ENCODE data around the gene LRP1B. TPM values are rescaled to one million over a fixed set of nuclear protein-coding genes. Genes with fewer than 3 reads are reported as not detected.

The LRP1B gene
- total and polyA plus RNA-seq, 2 donors (not counting 1 experiment from before 2014, with no cell fraction given), result under 0.01 to 0.01 TPM

DNA sequence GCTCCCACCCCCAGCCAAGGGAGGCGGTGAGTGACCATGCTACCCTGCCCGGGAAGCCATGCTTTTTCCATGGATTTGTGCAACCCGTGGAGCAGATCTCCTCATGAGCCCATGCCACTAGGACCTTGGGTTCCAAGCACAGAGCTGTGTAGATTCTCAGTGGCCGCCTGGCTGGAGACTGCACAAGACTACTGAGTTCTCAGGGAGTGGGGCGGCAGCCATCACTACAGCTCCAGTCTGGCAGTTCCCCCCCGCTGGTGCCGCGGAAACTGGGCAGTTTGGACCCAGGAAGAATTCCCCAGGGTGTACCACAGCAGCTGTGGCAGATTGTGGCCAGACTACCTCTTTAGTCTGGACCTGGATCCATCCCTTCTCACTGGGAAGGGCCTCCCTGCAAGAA lies 470.6 kb downstream of the LRP1B start:
- Histone ChIP-seq H3K9me3 (ENCODE audit: control insufficient read depth, insufficient read depth, low read depth, low read length) (no peaks in the 10 kb centered on the region), H4K20me1 (ENCODE audit: control insufficient read depth, extremely low read depth, insufficient read depth, low read length) (no peaks in the 10 kb centered on the region), H3K4me1 (ENCODE audit: control insufficient read depth, extremely low read depth, insufficient read depth, low read length) (no peaks in the 10 kb centered on the region), H2AFZ (ENCODE audit: low read length) (no peak overlapping the region), H3K79me2 (ENCODE audit: control insufficient read depth, insufficient read depth, low read length) (no peaks in the 10 kb centered on the region), H3K27me3 (ENCODE audit: control insufficient read depth, insufficient read depth, low read length) (no peaks in the 10 kb centered on the region), H3K27ac (ENCODE audit: insufficient read depth, low read length) (no peak overlapping the region), H3K4me3 (replicated peaks in 1 of 4; ENCODE audit: control extremely low read depth in 1 of 4, insufficient read depth in 1 of 4, low read depth in 3 of 4, low read length in 4 of 4) (no peak overlapping the region), H3K36me3 (ENCODE audit: control insufficient read depth, insufficient read depth, low read length) (no peaks in the 10 kb centered on the region), H3K4me2 (ENCODE audit: extremely low read depth, insufficient read depth, low read length) (no peak overlapping the region), H3K9ac (ENCODE audit: insufficient read depth, low read length) (no peak overlapping the region)
- DNase-seq (ENCODE audit: low read depth in 2 of 2), result no peak
- TF ChIP-seq CTCF (conservative IDR thresholded peaks at IDR 0.05 in 1 of 2, IDR thresholded peaks at IDR 0.05 in 1 of 2; ENCODE audit: low read depth in 1 of 2, low read length in 2 of 2) (no peak), EZH2 (IDR thresholded peaks at IDR 0.05; ENCODE audit: low read length, missing control alignments) (no peak)

- no peaks in the 10 kb centered on the region for H3K79me2 ChIP-seq (ENCODE audit: control insufficient read depth, insufficient read depth, low read length)
- no peak for DNase-seq (ENCODE audit: low read depth in 2 of 2)
These were observed 476.5 kb downstream of the LRP1B start for GRCh38 chr2:141654311-141654710.

DNA sequence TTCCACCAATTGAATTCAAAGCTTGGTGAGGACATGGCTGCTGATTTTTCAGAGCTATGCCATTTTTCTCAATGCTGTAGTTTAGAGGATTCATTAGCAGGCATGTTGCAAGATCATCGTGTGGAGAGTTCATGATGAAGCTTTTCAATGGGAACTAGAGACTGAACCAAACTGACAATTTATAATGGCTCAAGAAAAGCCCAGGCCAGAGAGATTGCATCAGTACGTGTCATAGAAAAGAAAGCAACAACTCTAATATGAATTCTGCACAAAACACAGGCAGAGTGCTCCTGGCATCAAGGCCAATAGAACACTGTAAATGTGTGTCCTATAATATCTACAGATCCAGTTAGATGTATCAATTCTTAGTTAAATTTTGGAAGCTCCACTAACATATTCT lies 477.6 kb downstream of the LRP1B start:
- no peak overlapping the region for H3K4me2 ChIP-seq (ENCODE audit: extremely low read depth, insufficient read depth, low read length)
- no peaks in the 10 kb centered on the region for H3K36me3 ChIP-seq (ENCODE audit: control insufficient read depth, insufficient read depth, low read length)
- H3K9ac ChIP-seq (ENCODE audit: insufficient read depth, low read length), result no peak overlapping the region
- H3K4me3 ChIP-seq (replicated peaks in 1 of 4; ENCODE audit: control extremely low read depth in 1 of 4, insufficient read depth in 1 of 4, low read depth in 3 of 4, low read length in 4 of 4), result no peak overlapping the region
- no peaks in the 10 kb centered on the region for H3K79me2 ChIP-seq (ENCODE audit: control insufficient read depth, insufficient read depth, low read length)
- no peaks in the 10 kb centered on the region for H4K20me1 ChIP-seq (ENCODE audit: control insufficient read depth, extremely low read depth, insufficient read depth, low read length)
- TF ChIP-seq CTCF (conservative IDR thresholded peaks at IDR 0.05 in 1 of 2, IDR thresholded peaks at IDR 0.05 in 1 of 2; ENCODE audit: low read depth in 1 of 2, low read length in 2 of 2) (no peak), EZH2 (IDR thresholded peaks at IDR 0.05; ENCODE audit: low read length, missing control alignments) (no peak)
- DNase-seq (ENCODE audit: low read depth in 2 of 2), result no peak
- H3K4me1 ChIP-seq (ENCODE audit: control insufficient read depth, extremely low read depth, insufficient read depth, low read length), result no peaks in the 10 kb centered on the region
- H2AFZ ChIP-seq (ENCODE audit: low read length), result no peak overlapping the region
- H3K9me3 ChIP-seq (ENCODE audit: control insufficient read depth, insufficient read depth, low read depth, low read length), result no peaks in the 10 kb centered on the region
- H3K27me3 ChIP-seq (ENCODE audit: control insufficient read depth, insufficient read depth, low read length), result no peaks in the 10 kb centered on the region
- no peak overlapping the region for H3K27ac ChIP-seq (ENCODE audit: insufficient read depth, low read length)

More at GRCh38 chr2:141654311-141654710, 476.5 kb downstream of the LRP1B start:
- Histone ChIP-seq H3K9ac (ENCODE audit: insufficient read depth, low read length) (no peak overlapping the region), H3K27me3 (ENCODE audit: control insufficient read depth, insufficient read depth, low read length) (no peaks in the 10 kb centered on the region), H2AFZ (ENCODE audit: low read length) (no peak overlapping the region), H3K9me3 (ENCODE audit: control insufficient read depth, insufficient read depth, low read depth, low read length) (no peaks in the 10 kb centered on the region), H3K4me2 (ENCODE audit: extremely low read depth, insufficient read depth, low read length) (no peak overlapping the region), H3K27ac (ENCODE audit: insufficient read depth, low read length) (no peak overlapping the region), H3K36me3 (ENCODE audit: control insufficient read depth, insufficient read depth, low read length) (no peaks in the 10 kb centered on the region), H3K4me3 (replicated peaks in 1 of 4; ENCODE audit: control extremely low read depth in 1 of 4, insufficient read depth in 1 of 4, low read depth in 3 of 4, low read length in 4 of 4) (no peak overlapping the region), H4K20me1 (ENCODE audit: control insufficient read depth, extremely low read depth, insufficient read depth, low read length) (no peaks in the 10 kb centered on the region), H3K4me1 (ENCODE audit: control insufficient read depth, extremely low read depth, insufficient read depth, low read length) (no peaks in the 10 kb centered on the region)
- TF ChIP-seq EZH2 (IDR thresholded peaks at IDR 0.05; ENCODE audit: low read length, missing control alignments) (no peak), CTCF (conservative IDR thresholded peaks at IDR 0.05 in 1 of 2, IDR thresholded peaks at IDR 0.05 in 1 of 2; ENCODE audit: low read depth in 1 of 2, low read length in 2 of 2) (no peak)

Measured in fibroblast of lung (primary cell).